ENCODE data around the gene ZNF784. TPM values are rescaled to one million over a fixed set of nuclear protein-coding genes. Genes with fewer than 3 reads are reported as not detected.

The ZNF784 gene
- total and polyA plus RNA-seq, 2 experiments from 2014 or later = 5.5 to 7.2 TPM

DNA sequence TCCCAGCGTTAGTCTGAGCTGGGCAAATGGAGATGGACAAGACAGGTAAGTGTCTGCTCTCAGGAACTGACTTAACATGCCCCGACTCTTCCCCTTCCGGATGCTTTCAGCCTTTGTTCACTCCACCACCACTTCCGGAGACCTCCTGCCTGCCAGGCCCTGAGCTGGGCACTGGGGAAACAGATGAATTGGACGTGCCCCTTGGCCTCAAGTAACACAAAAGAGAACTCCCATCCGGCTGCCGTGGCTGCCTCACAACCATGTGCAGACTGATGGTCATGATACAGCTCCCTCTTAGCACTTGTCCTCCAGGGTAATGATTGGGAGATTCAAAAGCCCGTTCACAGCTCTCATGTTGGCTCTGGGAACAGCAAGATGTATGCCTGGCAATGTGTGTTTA, 6.9 kb downstream of the ZNF784 start:
- no peak overlapping the region for H3K4me2 ChIP-seq
- no peaks in the 10 kb centered on the region for H3K79me2 ChIP-seq
- DNase-seq (ENCODE audit: low spot score) = no peak
- no peaks in the 10 kb centered on the region for H3K4me1 ChIP-seq (ENCODE audit: insufficient read depth)
- H3K36me3 ChIP-seq (replicated peaks; ENCODE audit: insufficient read depth, low read depth) = no peaks in the 10 kb centered on the region
- H3K27ac ChIP-seq = no peak overlapping the region
- H3K4me3 ChIP-seq = no peak overlapping the region
- H4K20me1 ChIP-seq (ENCODE audit: insufficient read depth, poor library complexity, severe bottlenecking) = no peaks in the 10 kb centered on the region
- H2AFZ ChIP-seq = no peak overlapping the region
- no peaks in the 10 kb centered on the region for H3K27me3 ChIP-seq
- 96% methylated on average over 8 of the region's 8 CpGs for WGBS (ENCODE audit: low lambda C conversion rate, missing lambda C conversion rate)
- H3K9me2 ChIP-seq (replicated peaks; ENCODE audit: insufficient read depth) = no peaks in the 10 kb centered on the region
- TF ChIP-seq, protein P1, sequence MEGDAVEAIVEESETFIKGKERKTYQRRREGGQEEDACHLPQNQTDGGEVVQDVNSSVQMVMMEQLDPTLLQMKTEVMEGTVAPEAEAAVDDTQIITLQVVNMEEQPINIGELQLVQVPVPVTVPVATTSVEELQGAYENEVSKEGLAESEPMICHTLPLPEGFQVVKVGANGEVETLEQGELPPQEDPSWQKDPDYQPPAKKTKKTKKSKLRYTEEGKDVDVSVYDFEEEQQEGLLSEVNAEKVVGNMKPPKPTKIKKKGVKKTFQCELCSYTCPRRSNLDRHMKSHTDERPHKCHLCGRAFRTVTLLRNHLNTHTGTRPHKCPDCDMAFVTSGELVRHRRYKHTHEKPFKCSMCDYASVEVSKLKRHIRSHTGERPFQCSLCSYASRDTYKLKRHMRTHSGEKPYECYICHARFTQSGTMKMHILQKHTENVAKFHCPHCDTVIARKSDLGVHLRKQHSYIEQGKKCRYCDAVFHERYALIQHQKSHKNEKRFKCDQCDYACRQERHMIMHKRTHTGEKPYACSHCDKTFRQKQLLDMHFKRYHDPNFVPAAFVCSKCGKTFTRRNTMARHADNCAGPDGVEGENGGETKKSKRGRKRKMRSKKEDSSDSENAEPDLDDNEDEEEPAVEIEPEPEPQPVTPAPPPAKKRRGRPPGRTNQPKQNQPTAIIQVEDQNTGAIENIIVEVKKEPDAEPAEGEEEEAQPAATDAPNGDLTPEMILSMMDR (IDR thresholded peaks at IDR 0.05; ENCODE audit: poor library complexity) = no peak
- TF ChIP-seq EZH2phosphoT487 (IDR thresholded peaks at IDR 0.05; ENCODE audit: low read depth, severe bottlenecking, unreplicated experiment) = no peak
- no peaks in the 10 kb centered on the region for H3K9me3 ChIP-seq (ENCODE audit: low read depth)

DNA sequence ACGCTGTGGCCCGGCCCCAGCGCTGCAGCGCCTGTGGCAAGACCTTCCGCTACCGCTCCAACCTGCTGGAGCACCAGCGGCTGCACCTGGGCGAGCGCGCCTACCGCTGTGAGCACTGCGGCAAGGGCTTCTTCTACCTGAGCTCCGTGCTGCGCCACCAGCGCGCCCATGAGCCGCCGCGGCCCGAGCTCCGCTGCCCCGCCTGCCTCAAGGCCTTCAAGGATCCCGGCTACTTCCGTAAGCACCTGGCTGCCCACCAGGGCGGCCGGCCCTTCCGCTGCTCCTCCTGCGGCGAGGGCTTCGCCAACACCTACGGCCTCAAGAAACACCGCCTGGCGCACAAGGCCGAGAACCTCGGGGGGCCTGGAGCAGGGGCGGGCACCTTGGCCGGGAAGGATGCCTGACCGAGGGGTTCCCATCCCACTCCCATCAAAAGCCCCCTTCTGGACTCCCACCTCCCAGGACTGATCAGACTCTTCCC, 7.9 kb downstream of the ZNF784 start:
- no peaks in the 10 kb centered on the region for H3K4me1 ChIP-seq (ENCODE audit: insufficient read depth)
- DNase-seq (ENCODE audit: low spot score) = no peak
- H3K4me2 ChIP-seq = no peak overlapping the region
- no peak overlapping the region for H3K27ac ChIP-seq
- H3K79me2 ChIP-seq = peaks cover 4% of the 10 kb centered on the region
- H3K4me3 ChIP-seq = no peak overlapping the region
- no peaks in the 10 kb centered on the region for H3K27me3 ChIP-seq
- WGBS (ENCODE audit: low lambda C conversion rate, missing lambda C conversion rate) = 98% methylated on average over 35 of the region's 38 CpGs
- TF ChIP-seq EZH2 (IDR thresholded peaks at IDR 0.05; ENCODE audit: borderline replicate concordance) (no peak), EZH2phosphoT487 (IDR thresholded peaks at IDR 0.05; ENCODE audit: low read depth, severe bottlenecking, unreplicated experiment) (no peak)
- TF ChIP-seq, protein P1 (IDR thresholded peaks at IDR 0.05; ENCODE audit: poor library complexity) = no peak
- no peaks in the 10 kb centered on the region for H3K9me2 ChIP-seq (replicated peaks; ENCODE audit: insufficient read depth)
- no peaks in the 10 kb centered on the region for H3K36me3 ChIP-seq (replicated peaks; ENCODE audit: insufficient read depth, low read depth)
- no peaks in the 10 kb centered on the region for H3K9me3 ChIP-seq (ENCODE audit: low read depth)
- H2AFZ ChIP-seq = no peak overlapping the region
- H4K20me1 ChIP-seq (ENCODE audit: insufficient read depth, poor library complexity, severe bottlenecking) = no peaks in the 10 kb centered on the region

- no peak for DNase-seq (ENCODE audit: low spot score)
- Histone ChIP-seq H3K27ac (no peak overlapping the region), H4K20me1 (ENCODE audit: insufficient read depth, poor library complexity, severe bottlenecking) (no peaks in the 10 kb centered on the region), H3K79me2 (peaks cover 11% of the 10 kb centered on the region), H3K36me3 (replicated peaks; ENCODE audit: insufficient read depth, low read depth) (no peaks in the 10 kb centered on the region), H3K4me3 (no peak overlapping the region), H3K27me3 (no peaks in the 10 kb centered on the region), H3K4me1 (ENCODE audit: insufficient read depth) (no peaks in the 10 kb centered on the region), H3K4me2 (no peak overlapping the region), H2AFZ (no peak overlapping the region), H3K9me3 (ENCODE audit: low read depth) (no peaks in the 10 kb centered on the region), H3K9me2 (replicated peaks; ENCODE audit: insufficient read depth) (no peaks in the 10 kb centered on the region)
- TF ChIP-seq, protein P1 (IDR thresholded peaks at IDR 0.05; ENCODE audit: poor library complexity) = no peak
- no peak for TF ChIP-seq EZH2 (IDR thresholded peaks at IDR 0.05; ENCODE audit: borderline replicate concordance)
- TF ChIP-seq EZH2phosphoT487 (IDR thresholded peaks at IDR 0.05; ENCODE audit: low read depth, severe bottlenecking, unreplicated experiment) = no peak
- WGBS (ENCODE audit: low lambda C conversion rate, missing lambda C conversion rate) = 98% methylated on average over 57 of the region's 88 CpGs
These were observed 8.6 kb downstream of the ZNF784 start for GRCh38 chr19:55615543-55616394.
